Measurements from ENCODE around the gene CDK19. TPM values are rescaled to one million over a fixed set of nuclear protein-coding genes. Genes with fewer than 3 reads are reported as not detected.
A peak's percentile ranks its signal among the peaks of the same experiment; 100 is the strongest.

Gene CDK19
- total and polyA plus RNA-seq, 5 donors from 2014 or later = 1.4 to 16.5 (median 1.6) TPM

DNA sequence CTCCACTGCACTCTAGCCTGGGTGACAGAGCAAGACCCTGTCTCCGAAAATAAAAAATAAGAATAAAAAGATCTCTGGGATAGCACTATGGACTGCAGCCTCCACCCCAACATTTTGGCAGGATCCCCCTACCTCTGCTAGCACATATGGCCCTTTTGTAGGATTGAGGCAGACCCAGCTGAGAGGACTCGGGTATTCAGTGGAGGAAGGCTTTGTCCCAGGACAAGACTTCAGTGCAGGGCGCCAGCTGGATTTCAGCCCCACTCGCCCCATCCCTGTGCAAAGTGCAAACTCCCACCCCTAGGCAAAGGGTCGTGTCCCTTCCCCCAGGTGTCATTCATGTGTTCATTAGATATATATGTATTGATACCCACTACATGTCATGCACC is 254.3 kb downstream of the CDK19 start:
- ATAC-seq (ENCODE audit: low read depth in 2 of 2) = no peak
- no peak for DNase-seq
- H3K36me3 Mint-ChIP-seq = no peaks in the 10 kb centered on the region
- peaks cover 25% of the 10 kb centered on the region for H3K4me1 ChIP-seq (ENCODE audit: control insufficient read depth, insufficient read depth, low read length, poor library complexity, severe bottlenecking)
- H3K9me3 ChIP-seq (ENCODE audit: control insufficient read depth in 2 of 2, low read length in 2 of 2) = no peaks in the 10 kb centered on the region
- no peaks in the 10 kb centered on the region for H3K36me3 ChIP-seq (ENCODE audit: control insufficient read depth, insufficient read depth, low read length)
- no peak overlapping the region for H3K4me3 ChIP-seq (ENCODE audit: low read depth, low read length)
- H3K4me3 Mint-ChIP-seq = peak overlapping the region in 2 of 4 donors; percentile 17 to 41
- H3K27ac Mint-ChIP-seq = peak overlapping the region in 2 of 3 donors; percentile 57 to 83
- peaks cover 0 to 3% (median 0%) of the 10 kb centered on the region in 7 donors for H3K9me3 Mint-ChIP-seq
- no peaks in the 10 kb centered on the region for H3K27me3 ChIP-seq (ENCODE audit: control insufficient read depth, insufficient read depth, low read length)
- no peak overlapping the region for H3K27ac ChIP-seq (ENCODE audit: insufficient read depth, low read length, poor library complexity, severe bottlenecking)
- peaks cover 8 to 39% (median 28%) of the 10 kb centered on the region in 4 donors for H3K4me1 Mint-ChIP-seq
- peaks cover 5% of the 10 kb centered on the region for H3K27me3 Mint-ChIP-seq

DNA sequence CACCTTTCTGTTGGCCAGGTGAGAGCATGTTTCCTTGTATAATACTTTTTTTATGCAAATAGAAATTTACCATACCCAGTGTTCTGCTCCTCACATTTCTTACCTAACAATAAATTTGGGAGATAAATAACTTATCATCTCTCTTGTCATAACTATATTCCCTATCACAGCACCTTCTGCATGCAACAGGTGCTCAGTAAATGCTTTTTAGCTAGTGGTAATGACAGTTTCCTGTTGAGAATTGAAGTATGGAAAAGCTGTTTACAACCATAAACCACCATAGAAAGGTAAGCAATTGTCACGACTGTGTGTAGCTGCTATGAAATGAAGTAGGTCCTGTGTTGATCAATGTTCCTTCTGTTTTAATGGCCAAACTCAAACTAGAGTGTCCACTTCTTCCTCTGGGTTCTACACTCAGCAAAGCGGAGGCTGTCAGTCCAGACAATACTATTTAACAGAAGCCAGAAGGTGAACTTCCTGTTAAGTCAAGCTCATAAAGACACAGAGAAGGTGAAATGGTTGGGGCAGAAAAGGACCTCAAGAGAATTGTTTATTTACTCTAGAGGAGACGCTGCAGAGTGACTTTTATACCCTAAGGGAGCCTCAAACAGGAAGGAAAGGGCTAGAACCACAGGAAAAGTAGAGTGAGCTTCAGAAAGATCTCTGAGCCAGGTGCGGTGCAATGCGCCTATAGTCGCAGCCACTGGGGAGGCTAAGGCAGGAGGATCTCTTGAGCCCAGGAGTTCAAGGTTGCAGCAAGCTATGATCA is 254.8 kb downstream of the CDK19 start:
- H3K9me3 ChIP-seq (ENCODE audit: control insufficient read depth in 2 of 2, low read length in 2 of 2) = no peaks in the 10 kb centered on the region
- Mint-ChIP-seq H3K27me3 (peaks cover 5% of the 10 kb centered on the region), H3K27ac (peak overlapping the region; percentile 34 to 83 (median 57)), H3K36me3 (no peaks in the 10 kb centered on the region), H3K4me3 (peak overlapping the region in 3 of 4 donors; percentile 41 to 48 (median 44)), H3K9me3 (peaks cover 0 to 3% (median 0%) of the 10 kb centered on the region in 7 donors), H3K4me1 (peaks cover 8 to 39% (median 28%) of the 10 kb centered on the region in 4 donors)
- peak overlapping the region; percentile 70 for H3K4me3 ChIP-seq (ENCODE audit: low read depth, low read length)
- H3K27me3 ChIP-seq (ENCODE audit: control insufficient read depth, insufficient read depth, low read length) = no peaks in the 10 kb centered on the region
- H3K36me3 ChIP-seq (ENCODE audit: control insufficient read depth, insufficient read depth, low read length) = no peaks in the 10 kb centered on the region
- H3K4me1 ChIP-seq (ENCODE audit: control insufficient read depth, insufficient read depth, low read length, poor library complexity, severe bottlenecking) = peaks cover 25% of the 10 kb centered on the region
- DNase-seq (peak in 2 of 3 donors; percentile 30 to 77), ATAC-seq (ENCODE audit: low read depth in 2 of 2) (peak; percentile 39 to 52)
- H3K27ac ChIP-seq (ENCODE audit: insufficient read depth, low read length, poor library complexity, severe bottlenecking) = peak overlapping the region; percentile 63

Other genes with a start within 250 kb of the CDK19 start
- 133 TPM for gene AMD1, start 59.3 kb upstream of the CDK19 start, total RNA-seq
- gene AMD1, start 59.3 kb upstream of the CDK19 start, polyA plus RNA-seq = 10 to 100 TPM; 60.6 to 64.4 (median 62.7) TPM
- 39.9 TPM for gene GTF3C6, start 143.2 kb upstream of the CDK19 start, total RNA-seq
- 100 to 1,000 TPM; 124 to 213 (median 157) TPM for gene GTF3C6, start 143.2 kb upstream of the CDK19 start, polyA plus RNA-seq
- gene RPF2, start 166.6 kb upstream of the CDK19 start, total RNA-seq = 11.0 TPM
- 10 to 100 TPM; 17.3 to 24.8 (median 22.4) TPM for gene RPF2, start 166.6 kb upstream of the CDK19 start, polyA plus RNA-seq